HCT116 (cell line): ENCODE measurements around the gene SLC25A31. TPM values are rescaled to one million over a fixed set of nuclear protein-coding genes. Genes with fewer than 3 reads are reported as not detected.

ENCODE experiments used
- ATAC-seq: fragments of 200-7000 bp; cut with Tn5 transposase; 2 replicates; pipeline ENCODE4 v1.9.1; 2020; ENCODE audit warnings: mild to moderate bottlenecking, moderate library complexity
- BruUV-seq: library from RNA; stranded (reverse); fragments of 400-500 nt; replicated peaks from 2 replicates; lab custom pipeline; 2021; lab: Mats Ljungman, UMichigan
- CTCF ChIA-PET: fragments of 300-600 bp; sonication (Branson Sonifier 250); formaldehyde crosslinking; loops from one replicate; lab custom pipeline; 2021; ENCODE audit warnings: antibody characterized with exemption; lab: Charles Lee
- POLR2A ChIA-PET: fragments of 300-600, 350-600 bp; sonication (Branson Sonifier 250); formaldehyde crosslinking; loops from one replicate; lab custom pipeline; 2021; ENCODE audit warnings: antibody characterized with exemption; lab: Charles Lee
- RAD21 ChIA-PET, 2 experiments: fragments of 300-600 bp; sonication (Branson Sonifier 250); formaldehyde crosslinking; loops; one replicate each; lab custom pipeline; 2023; ENCODE audit warnings: low total read pairs in 2 of 2; ENCODE audit not compliant: uncharacterized antibody in 2 of 2, unreplicated experiment in 2 of 2, low non-redundant PET in 1 of 2; lab: Charles Lee
- DNase-seq: peaks from one replicate; pipeline ENCODE4 v3.0.0-alpha.2; 2010; ENCODE audit warnings: low read depth, low spot score
- H2AFZ ChIP-seq: fragments of 200-600 bp; shearing (Covaris generic), sonication (generic); 2 replicates; pipeline ENCODE4 v1.6.1; 2017; ENCODE audit warnings: low read depth, mixed run types, mixed read lengths, antibody characterized with exemption, low read length; ENCODE audit not compliant: poor library complexity, severe bottlenecking
- H3K27ac ChIP-seq: 2 replicates; pipeline ENCODE4 v1.5.1; 2012; ENCODE audit warnings: low read depth, low read length
- H3K27me3 ChIP-seq: fragments of 200-600 bp; sonication (generic); 2 replicates; pipeline ENCODE4 v1.6.1; 2016; ENCODE audit warnings: mixed run types, low read length, mixed read lengths; ENCODE audit not compliant: insufficient read depth
- H3K36me3 ChIP-seq, 2 experiments: fragments of 200-500 bp in 1 of 2; fragments of 200-600 bp in 1 of 2; sonication (Bioruptor generic) in 1 of 2; sonication (generic) in 1 of 2; 2 replicates each; pipeline versions ENCODE4 v1.5.1 to v1.6.1; 2014 to 2016; ENCODE audit warnings: low read length in 2 of 2, inconsistent platforms in 1 of 2, mixed read lengths in 1 of 2, mixed run types in 1 of 2; ENCODE audit not compliant: insufficient read depth in 2 of 2, control insufficient read depth in 1 of 2
- H3K4me1 ChIP-seq, 2 experiments: fragments of 200-600 bp in 1 of 2; sonication (generic) in 1 of 2; 2 replicates each; pipeline versions ENCODE4 v1.5.1 to v1.6.1; 2012 to 2017; ENCODE audit warnings: low read length in 2 of 2, inconsistent platforms in 1 of 2, mild to moderate bottlenecking in 1 of 2, mixed read lengths in 1 of 2, mixed run types in 1 of 2, moderate library complexity in 1 of 2; ENCODE audit not compliant: insufficient read depth in 2 of 2, control insufficient read depth in 1 of 2
- H3K4me2 ChIP-seq: fragments of 200-600 bp; sonication (generic); 2 replicates; pipeline ENCODE4 v1.6.1; 2017; ENCODE audit warnings: mixed run types, low read length, mixed read lengths
- H3K4me3 ChIP-seq, 2 experiments: fragments of 200-600 bp in 1 of 2; sonication (generic) in 1 of 2; replicated peaks in 1 of 2; 2 replicates each; pipeline ENCODE4 v1.5.1; 2011 to 2016; ENCODE audit warnings: low read length in 2 of 2, control low read depth in 1 of 2, low read depth in 1 of 2, mild to moderate bottlenecking in 1 of 2, mixed read lengths in 1 of 2, mixed run types in 1 of 2
- H3K79me2 ChIP-seq: fragments of 200-600 bp; sonication (generic); 2 replicates; pipeline ENCODE4 v1.6.1; 2017; ENCODE audit warnings: mild to moderate bottlenecking, mixed run types, low read length, moderate library complexity, mixed read lengths; ENCODE audit not compliant: insufficient read depth
- H3K9ac ChIP-seq: fragments of 200-600 bp; sonication (generic); 2 replicates; pipeline ENCODE4 v1.6.1; 2016; ENCODE audit warnings: low read length, mixed read lengths
- H3K9me2 ChIP-seq: fragments of 200-600 bp; sonication (generic), shearing (Covaris generic); 2 replicates; pipeline ENCODE4 v1.6.1; 2017; ENCODE audit warnings: mixed run types, mild to moderate bottlenecking, moderate library complexity; ENCODE audit not compliant: insufficient read depth
- H3K9me3 ChIP-seq, 2 experiments: fragments of 200-500 bp in 1 of 2; fragments of 200-600 bp in 1 of 2; sonication (Bioruptor generic) in 1 of 2; sonication (generic) in 1 of 2; 2 replicates each; pipeline ENCODE4 v1.6.1; 2014 to 2017; ENCODE audit warnings: low read length in 2 of 2, mixed read lengths in 2 of 2, inconsistent platforms in 1 of 2, low read depth in 1 of 2, mild to moderate bottlenecking in 1 of 2, mixed run types in 1 of 2, moderate library complexity in 1 of 2; ENCODE audit not compliant: control insufficient read depth in 1 of 2, insufficient read depth in 1 of 2
- H4K20me1 ChIP-seq: fragments of 200-600 bp; sonication (generic), shearing (Covaris generic); 2 replicates; pipeline ENCODE4 v1.6.1; 2017; ENCODE audit warnings: mixed run types, mild to moderate bottlenecking, moderate library complexity; ENCODE audit not compliant: insufficient read depth
- ATF3 ChIP-seq: IDR thresholded peaks from 2 replicates; pipeline ENCODE4 v1.6.1; 2012
- CBX3 ChIP-seq: IDR thresholded peaks from 2 replicates; pipeline ENCODE4 v1.6.1; 2012; ENCODE audit warnings: low read depth
- ELF1 ChIP-seq: IDR thresholded peaks from 2 replicates; pipeline ENCODE4 v1.6.1; 2012; ENCODE audit warnings: low read depth, borderline replicate concordance
- EZH2 ChIP-seq: fragments of 200-600 bp; sonication (generic); IDR thresholded peaks from 2 replicates; pipeline ENCODE4 v1.6.1; 2017; ENCODE audit warnings: antibody characterized with exemption, mixed run types
- EZH2phosphoT487 ChIP-seq: fragments of 200-600 bp; IDR thresholded peaks from 2 replicates; pipeline ENCODE4 v1.6.1; 2018; ENCODE audit warnings: antibody characterized with exemption, borderline replicate concordance
- FOSL1 ChIP-seq: IDR thresholded peaks from 2 replicates; pipeline ENCODE4 v1.6.1; 2012; ENCODE audit warnings: low read depth
- JUND ChIP-seq: IDR thresholded peaks from 2 replicates; pipeline ENCODE4 v1.6.1; 2012
- POLR2A ChIP-seq: IDR thresholded peaks from 2 replicates; pipeline ENCODE4 v1.7.0; 2011; ENCODE audit warnings: borderline replicate concordance; ENCODE audit not compliant: insufficient read depth, insufficient read length; ENCODE audit errors: extremely low read depth
- RAD21 ChIP-seq: IDR thresholded peaks from 2 replicates; pipeline ENCODE4 v1.6.1; 2012; ENCODE audit warnings: low read depth, mild to moderate bottlenecking
- SIN3A ChIP-seq: IDR thresholded peaks from 2 replicates; pipeline ENCODE4 v1.6.1; 2012; ENCODE audit warnings: low read depth
- SP1 ChIP-seq: IDR thresholded peaks from 2 replicates; pipeline ENCODE4 v1.6.1; 2012; ENCODE audit warnings: low read depth
- SRF ChIP-seq: IDR thresholded peaks from 2 replicates; pipeline ENCODE4 v1.6.1; 2012; ENCODE audit warnings: low read depth
- TCF7L2 ChIP-seq: IDR thresholded peaks from 2 replicates; pipeline ENCODE4 v1.7.0; 2011; ENCODE audit warnings: borderline replicate concordance, inconsistent platforms; ENCODE audit not compliant: insufficient read depth, insufficient read length; ENCODE audit errors: extremely low read depth
- YY1 ChIP-seq: IDR thresholded peaks from 2 replicates; pipeline ENCODE4 v1.6.1; 2011; ENCODE audit warnings: low read length, low read depth, moderate library complexity, mild to moderate bottlenecking; ENCODE audit not compliant: insufficient replicate concordance; ENCODE audit errors: extremely low read depth
- ZNF274 ChIP-seq: fragments of 200-500 bp; sonication (Bioruptor generic); IDR thresholded peaks from 2 replicates; pipeline ENCODE4 v1.6.1; 2014; ENCODE audit warnings: mild to moderate bottlenecking, low read depth, low read length, inconsistent platforms
- intact Hi-C: fragments of 100-400 bp; cut with micrococcal nuclease; formaldehyde crosslinking; loops from 2 replicates; pipeline ENCODE4 v1.10.0; 2022
- total RNA-seq: library from RNA; stranded (reverse); gene quantifications from one replicate; pipeline ENCODE4 v1.2.1, GENCODE V29; 2021; ENCODE audit not compliant: unreplicated experiment
- TF ChIP-seq, protein P1 (sequence below): IDR thresholded peaks from 2 replicates; pipeline ENCODE4 v1.6.1; 2011; ENCODE audit warnings: mild to moderate bottlenecking, low read length, moderate library complexity; ENCODE audit not compliant: insufficient replicate concordance; ENCODE audit errors: extremely low read depth
- TF ChIP-seq, protein P2 (sequence below): IDR thresholded peaks from 2 replicates; pipeline ENCODE4 v1.6.1; 2012; ENCODE audit warnings: low read depth
- TF ChIP-seq, protein P3 (sequence below): IDR thresholded peaks from 2 replicates; pipeline ENCODE4 v1.6.1; 2012

Gene SLC25A31
- total RNA-seq, 1 experiment from 2014 or later, result not detected

DNA sequence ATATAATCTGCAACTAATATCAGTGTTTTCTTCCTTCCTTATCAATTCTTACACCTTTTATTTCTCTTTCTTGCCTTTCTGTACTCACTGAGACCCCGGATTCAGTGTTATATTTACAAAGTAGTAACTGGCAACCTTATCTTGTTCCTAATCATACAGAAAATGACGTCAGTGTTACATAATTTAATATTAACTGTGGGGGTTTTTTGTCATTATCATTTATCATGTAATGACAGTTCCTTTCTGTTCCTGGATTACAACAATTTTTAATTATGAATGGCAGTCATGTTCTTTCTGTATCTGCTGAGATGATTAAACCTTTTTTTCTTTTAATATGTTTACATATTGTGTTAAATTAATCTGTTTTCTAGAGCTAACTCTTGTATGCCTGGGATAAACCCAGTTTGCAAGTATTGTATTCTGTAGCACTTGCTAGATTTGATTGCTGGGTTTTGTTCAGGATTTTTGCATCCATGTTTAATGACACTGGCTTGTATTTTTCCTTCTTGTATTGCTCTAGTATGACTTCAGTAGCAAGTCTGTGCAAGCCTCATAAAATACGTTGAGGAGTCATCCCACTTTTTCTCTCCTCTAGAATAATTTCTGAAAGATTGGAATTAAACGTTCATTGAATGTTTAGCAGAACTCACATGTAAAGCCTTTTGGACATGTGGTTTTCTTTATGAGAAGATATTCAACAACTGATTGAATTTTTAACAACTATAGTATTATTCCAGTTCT lies 41.5 kb downstream of the SLC25A31 start:
- TF ChIP-seq ZNF274 (no peak), SIN3A (no peak), POLR2A (no peak), RAD21 (no peak), FOSL1 (no peak), JUND (no peak), ELF1 (no peak), TCF7L2 (no peak), CBX3 (no peak), YY1 (no peak), SP1 (no peak), EZH2phosphoT487 (no peak), EZH2 (no peak), SRF (no peak), ATF3 (no peak)
- TF ChIP-seq, protein P1, sequence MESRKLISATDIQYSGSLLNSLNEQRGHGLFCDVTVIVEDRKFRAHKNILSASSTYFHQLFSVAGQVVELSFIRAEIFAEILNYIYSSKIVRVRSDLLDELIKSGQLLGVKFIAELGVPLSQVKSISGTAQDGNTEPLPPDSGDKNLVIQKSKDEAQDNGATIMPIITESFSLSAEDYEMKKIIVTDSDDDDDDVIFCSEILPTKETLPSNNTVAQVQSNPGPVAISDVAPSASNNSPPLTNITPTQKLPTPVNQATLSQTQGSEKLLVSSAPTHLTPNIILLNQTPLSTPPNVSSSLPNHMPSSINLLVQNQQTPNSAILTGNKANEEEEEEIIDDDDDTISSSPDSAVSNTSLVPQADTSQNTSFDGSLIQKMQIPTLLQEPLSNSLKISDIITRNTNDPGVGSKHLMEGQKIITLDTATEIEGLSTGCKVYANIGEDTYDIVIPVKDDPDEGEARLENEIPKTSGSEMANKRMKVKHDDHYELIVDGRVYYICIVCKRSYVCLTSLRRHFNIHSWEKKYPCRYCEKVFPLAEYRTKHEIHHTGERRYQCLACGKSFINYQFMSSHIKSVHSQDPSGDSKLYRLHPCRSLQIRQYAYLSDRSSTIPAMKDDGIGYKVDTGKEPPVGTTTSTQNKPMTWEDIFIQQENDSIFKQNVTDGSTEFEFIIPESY, result no peak
- TF ChIP-seq, protein P2, sequence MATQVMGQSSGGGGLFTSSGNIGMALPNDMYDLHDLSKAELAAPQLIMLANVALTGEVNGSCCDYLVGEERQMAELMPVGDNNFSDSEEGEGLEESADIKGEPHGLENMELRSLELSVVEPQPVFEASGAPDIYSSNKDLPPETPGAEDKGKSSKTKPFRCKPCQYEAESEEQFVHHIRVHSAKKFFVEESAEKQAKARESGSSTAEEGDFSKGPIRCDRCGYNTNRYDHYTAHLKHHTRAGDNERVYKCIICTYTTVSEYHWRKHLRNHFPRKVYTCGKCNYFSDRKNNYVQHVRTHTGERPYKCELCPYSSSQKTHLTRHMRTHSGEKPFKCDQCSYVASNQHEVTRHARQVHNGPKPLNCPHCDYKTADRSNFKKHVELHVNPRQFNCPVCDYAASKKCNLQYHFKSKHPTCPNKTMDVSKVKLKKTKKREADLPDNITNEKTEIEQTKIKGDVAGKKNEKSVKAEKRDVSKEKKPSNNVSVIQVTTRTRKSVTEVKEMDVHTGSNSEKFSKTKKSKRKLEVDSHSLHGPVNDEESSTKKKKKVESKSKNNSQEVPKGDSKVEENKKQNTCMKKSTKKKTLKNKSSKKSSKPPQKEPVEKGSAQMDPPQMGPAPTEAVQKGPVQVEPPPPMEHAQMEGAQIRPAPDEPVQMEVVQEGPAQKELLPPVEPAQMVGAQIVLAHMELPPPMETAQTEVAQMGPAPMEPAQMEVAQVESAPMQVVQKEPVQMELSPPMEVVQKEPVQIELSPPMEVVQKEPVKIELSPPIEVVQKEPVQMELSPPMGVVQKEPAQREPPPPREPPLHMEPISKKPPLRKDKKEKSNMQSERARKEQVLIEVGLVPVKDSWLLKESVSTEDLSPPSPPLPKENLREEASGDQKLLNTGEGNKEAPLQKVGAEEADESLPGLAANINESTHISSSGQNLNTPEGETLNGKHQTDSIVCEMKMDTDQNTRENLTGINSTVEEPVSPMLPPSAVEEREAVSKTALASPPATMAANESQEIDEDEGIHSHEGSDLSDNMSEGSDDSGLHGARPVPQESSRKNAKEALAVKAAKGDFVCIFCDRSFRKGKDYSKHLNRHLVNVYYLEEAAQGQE, result no peak
- TF ChIP-seq, protein P3, sequence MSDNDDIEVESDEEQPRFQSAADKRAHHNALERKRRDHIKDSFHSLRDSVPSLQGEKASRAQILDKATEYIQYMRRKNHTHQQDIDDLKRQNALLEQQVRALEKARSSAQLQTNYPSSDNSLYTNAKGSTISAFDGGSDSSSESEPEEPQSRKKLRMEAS, result no peak
- H4K20me1 ChIP-seq, result no peaks in the 10 kb centered on the region
- POLR2A ChIA-PET, result no interaction called here
- H3K9me3 ChIP-seq, result no peaks in the 10 kb centered on the region
- no peak overlapping the region for H3K9ac ChIP-seq
- H3K79me2 ChIP-seq, result no peaks in the 10 kb centered on the region
- H3K4me1 ChIP-seq, result no peaks in the 10 kb centered on the region
- H3K9me2 ChIP-seq, result no peaks in the 10 kb centered on the region
- H2AFZ ChIP-seq, result peak overlapping the region; percentile 64
- H3K4me2 ChIP-seq, result no peak overlapping the region
- H3K27ac ChIP-seq, result no peak overlapping the region
- H3K27me3 ChIP-seq, result no peaks in the 10 kb centered on the region
- ATAC-seq (no peak), DNase-seq (no peak)
- BruUV-seq, result no TSS peak
- H3K4me3 ChIP-seq, result no peak overlapping the region
- CTCF ChIA-PET, result no interaction called here
- RAD21 ChIA-PET, result no interaction called here
- intact Hi-C loops, result no loop called here
- no peaks in the 10 kb centered on the region for H3K36me3 ChIP-seq
